Measurements from ENCODE around the gene SAMD4A. TPM values are rescaled to one million over a fixed set of nuclear protein-coding genes. Genes with fewer than 3 reads are reported as not detected.
A peak's percentile ranks its signal among the peaks of the same experiment; 100 is the strongest.

Gene SAMD4A
- total and polyA plus RNA-seq, 2 of the 4 experiments (the other 2 are of a cell fraction) = 22.9 to 38.2 TPM

DNA sequence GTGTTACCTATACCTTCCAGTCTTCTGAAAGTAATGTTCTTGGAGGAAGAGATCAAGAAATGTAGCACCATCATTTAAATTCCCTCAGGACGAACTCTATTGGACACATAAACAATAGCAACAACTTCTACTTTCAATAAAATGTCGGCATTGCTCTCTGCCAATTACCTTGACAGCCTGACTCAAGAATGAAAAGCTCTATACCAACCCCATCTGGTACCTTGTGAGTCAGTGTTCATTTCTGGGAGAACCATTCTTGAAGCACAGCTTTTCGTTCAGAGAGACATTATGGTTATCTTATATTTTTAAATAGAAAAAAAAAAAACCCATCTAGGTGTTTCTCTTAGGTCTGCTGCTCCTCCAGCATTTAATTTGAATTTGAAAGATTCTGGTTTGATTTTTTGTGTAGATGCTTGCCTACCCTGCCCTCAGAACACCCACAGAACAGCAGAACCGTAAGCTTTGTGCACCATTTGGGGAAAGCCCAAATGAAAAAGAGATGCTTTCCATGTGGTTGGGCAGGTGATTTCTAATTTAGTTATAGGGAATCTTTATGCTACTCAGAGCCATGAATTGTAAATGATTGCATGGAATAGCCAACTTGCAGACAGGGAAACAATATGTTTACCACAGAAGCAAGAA, 156.0 kb downstream of the SAMD4A start:
- H3K4me3 ChIP-seq (ENCODE audit: insufficient read depth, low read depth, low read length) = no peak overlapping the region
- no peak overlapping the region for H2BK20ac ChIP-seq (ENCODE audit: low read depth, low read length)
- no peak overlapping the region for H3K4ac ChIP-seq (ENCODE audit: low read depth, low read length)
- peaks cover 63% of the 10 kb centered on the region for H4K20me1 ChIP-seq (ENCODE audit: insufficient read depth, low read length)
- H3K27me3 ChIP-seq (ENCODE audit: control insufficient read depth, insufficient read depth, low read length) = no peaks in the 10 kb centered on the region
- no peak overlapping the region for H3K56ac ChIP-seq (ENCODE audit: extremely low read depth, insufficient read depth, low read length)
- CTCF ChIA-PET = no interaction called here
- peaks cover 29% of the 10 kb centered on the region for H3K9me1 ChIP-seq (ENCODE audit: insufficient read depth, low read length)
- no peaks in the 10 kb centered on the region; the same call in 1 of the 2 replicates for H3K36me3 ChIP-seq (ENCODE audit: control insufficient read depth, insufficient read depth, low read length)
- H2BK120ac ChIP-seq (ENCODE audit: low read depth, low read length) = no peak overlapping the region
- no peak overlapping the region for H4K5ac ChIP-seq (ENCODE audit: low read depth, low read length)
- peaks cover 25% of the 10 kb centered on the region for H3K4me1 ChIP-seq (ENCODE audit: control insufficient read depth, insufficient read depth, low read length)
- TF ChIP-seq, protein P1, sequence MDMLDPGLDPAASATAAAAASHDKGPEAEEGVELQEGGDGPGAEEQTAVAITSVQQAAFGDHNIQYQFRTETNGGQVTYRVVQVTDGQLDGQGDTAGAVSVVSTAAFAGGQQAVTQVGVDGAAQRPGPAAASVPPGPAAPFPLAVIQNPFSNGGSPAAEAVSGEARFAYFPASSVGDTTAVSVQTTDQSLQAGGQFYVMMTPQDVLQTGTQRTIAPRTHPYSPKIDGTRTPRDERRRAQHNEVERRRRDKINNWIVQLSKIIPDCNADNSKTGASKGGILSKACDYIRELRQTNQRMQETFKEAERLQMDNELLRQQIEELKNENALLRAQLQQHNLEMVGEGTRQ (IDR thresholded peaks at IDR 0.05; ENCODE audit: low read depth, low read length) = no peak
- TF ChIP-seq MAZ (IDR thresholded peaks at IDR 0.05; ENCODE audit: borderline replicate concordance, low read depth, low read length) = no peak
- peak; percentile 45 for TF ChIP-seq RAD21 (IDR thresholded peaks at IDR 0.05; ENCODE audit: low read length)
- no peak for TF ChIP-seq RCOR1 (IDR thresholded peaks at IDR 0.05; ENCODE audit: insufficient replicate concordance, low read length)
- no peak for TF ChIP-seq POLR2A (IDR thresholded peaks at IDR 0.05; ENCODE audit: low read depth, low read length)
- TF ChIP-seq SMC3 (IDR thresholded peaks at IDR 0.05; ENCODE audit: low read depth, low read length) = no peak; the same call in 1 of the 2 replicates
- TF ChIP-seq, protein P2, sequence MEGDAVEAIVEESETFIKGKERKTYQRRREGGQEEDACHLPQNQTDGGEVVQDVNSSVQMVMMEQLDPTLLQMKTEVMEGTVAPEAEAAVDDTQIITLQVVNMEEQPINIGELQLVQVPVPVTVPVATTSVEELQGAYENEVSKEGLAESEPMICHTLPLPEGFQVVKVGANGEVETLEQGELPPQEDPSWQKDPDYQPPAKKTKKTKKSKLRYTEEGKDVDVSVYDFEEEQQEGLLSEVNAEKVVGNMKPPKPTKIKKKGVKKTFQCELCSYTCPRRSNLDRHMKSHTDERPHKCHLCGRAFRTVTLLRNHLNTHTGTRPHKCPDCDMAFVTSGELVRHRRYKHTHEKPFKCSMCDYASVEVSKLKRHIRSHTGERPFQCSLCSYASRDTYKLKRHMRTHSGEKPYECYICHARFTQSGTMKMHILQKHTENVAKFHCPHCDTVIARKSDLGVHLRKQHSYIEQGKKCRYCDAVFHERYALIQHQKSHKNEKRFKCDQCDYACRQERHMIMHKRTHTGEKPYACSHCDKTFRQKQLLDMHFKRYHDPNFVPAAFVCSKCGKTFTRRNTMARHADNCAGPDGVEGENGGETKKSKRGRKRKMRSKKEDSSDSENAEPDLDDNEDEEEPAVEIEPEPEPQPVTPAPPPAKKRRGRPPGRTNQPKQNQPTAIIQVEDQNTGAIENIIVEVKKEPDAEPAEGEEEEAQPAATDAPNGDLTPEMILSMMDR (conservative IDR thresholded peaks at IDR 0.05; ENCODE audit: low read depth, low read length) = peak; percentile 40
- H2AK9ac ChIP-seq (replicated peaks; ENCODE audit: low read depth, low read length, poor library complexity) = no peak overlapping the region
- H3K23ac ChIP-seq (ENCODE audit: low read depth, low read length) = no peak overlapping the region; the same call in 1 of the 2 replicates
- H3K27ac ChIP-seq (ENCODE audit: insufficient read depth, low read length) = no peak overlapping the region
- intact Hi-C loops (cut with micrococcal nuclease) (no loop called here), in situ Hi-C loops (cut with MboI; ENCODE audit: low sequenced_read_pairs) (no loop called here), dilution Hi-C loops (cut with HindIII; ENCODE audit: low sequenced_read_pairs, unreplicated experiment) (no loop called here)
- POLR2A ChIA-PET (ENCODE audit: unreplicated experiment) = no interaction called here
- peak; percentile 36 for DNase-seq
- H2AFZ ChIP-seq (replicated peaks; ENCODE audit: low read length, poor library complexity) = no peak overlapping the region
- no TSS peak for BruUV-seq (replicated peaks)
- no peak overlapping the region for H4K91ac ChIP-seq (ENCODE audit: insufficient read depth, low read depth, low read length)
- H3K9me3 ChIP-seq (ENCODE audit: control insufficient read depth, insufficient read depth, low read length) = no peaks in the 10 kb centered on the region
- no peak overlapping the region for H3K14ac ChIP-seq (replicated peaks; ENCODE audit: low read depth, low read length)
- peaks cover 60 to 86% of the 10 kb centered on the region in 2 experiments for H3K79me1 ChIP-seq (ENCODE audit: low read depth in 1 of 2, low read length in 2 of 2)
- no peak overlapping the region for H3K9ac ChIP-seq (ENCODE audit: low read depth, low read length)
- no peak overlapping the region for H3K18ac ChIP-seq (ENCODE audit: low read depth, low read length)
- no peak overlapping the region for H3K4me2 ChIP-seq (ENCODE audit: low read depth, low read length)
- no CpG with 5 or more reads among the region's 4 CpGs for WGBS, 2 experiments (ENCODE audit: extremely low coverage in 2 of 2, insufficient read length in 1 of 2)
- ATAC-seq (ENCODE audit: low read depth) = no peak
- no peak overlapping the region for H4K8ac ChIP-seq (ENCODE audit: low read depth in 2 of 2, low read length in 2 of 2)
- H2BK15ac ChIP-seq (ENCODE audit: low read depth, low read length) = no peak overlapping the region
- no peak overlapping the region for H2BK5ac ChIP-seq (ENCODE audit: low read depth, low read length, poor library complexity, severe bottlenecking)
- no peak overlapping the region for H2AK5ac ChIP-seq (ENCODE audit: low read depth, low read length)
